Natural killer cell (primary cell): Measurements from ENCODE around the gene FHOD3. TPM values are rescaled to one million over a fixed set of nuclear protein-coding genes. Genes with fewer than 3 reads are reported as not detected.

ENCODE experiments used
- ATAC-seq, 3 donors: fragments of 150-1000 bp in 2 of 3; fragments of 200-7000 bp in 1 of 3; cut with Tn5 transposase; 1 replicate in 1 of 3; 2 replicates in 2 of 3; pipeline ENCODE4 v1.10.0; 2021; ENCODE audit warnings: mild to moderate bottlenecking in 2 of 3, moderate library complexity in 2 of 3
- DNase-seq, 2 donors: peaks; one replicate each; pipeline versions ENCODE4 v3.0.0 to v3.0.0-alpha.2; 2013 to 2021; ENCODE audit warnings: mixed read lengths in 1 of 2
- H3K27ac ChIP-seq: one replicate; pipeline ENCODE4 v1.5.1; 2013; ENCODE audit warnings: mild to moderate bottlenecking, low read length
- H3K27me3 ChIP-seq: one replicate; pipeline ENCODE4 v1.6.1; 2013; ENCODE audit warnings: low read length; ENCODE audit not compliant: control insufficient read depth, insufficient read depth
- H3K36me3 ChIP-seq: one replicate; pipeline ENCODE4 v1.6.1; 2013; ENCODE audit warnings: low read length; ENCODE audit not compliant: control insufficient read depth, insufficient read depth
- H3K4me1 ChIP-seq: one replicate; pipeline ENCODE4 v1.6.1; 2013; ENCODE audit warnings: low read length; ENCODE audit not compliant: control insufficient read depth, insufficient read depth
- H3K4me3 ChIP-seq: one replicate; pipeline ENCODE4 v1.5.1; 2013; ENCODE audit warnings: low read length
- H3K9me3 ChIP-seq: one replicate; pipeline ENCODE4 v1.6.1; 2013; ENCODE audit warnings: low read length; ENCODE audit not compliant: control insufficient read depth, insufficient read depth
- H3K27ac Mint-ChIP-seq, 2 donors: one replicate each; pipeline ENCODE4 v1.8.0; 2022; ENCODE audit warnings: mild to moderate bottlenecking in 2 of 2, mixed read lengths in 2 of 2, moderate library complexity in 1 of 2
- H3K27me3 Mint-ChIP-seq, 2 donors: one replicate each; pipeline ENCODE4 v1.8.0; 2022; ENCODE audit warnings: low read depth in 2 of 2, mixed read lengths in 2 of 2
- H3K36me3 Mint-ChIP-seq: one replicate; pipeline ENCODE4 v1.8.0; 2022; ENCODE audit warnings: mixed read lengths
- H3K4me1 Mint-ChIP-seq, 2 donors: one replicate each; pipeline ENCODE4 v1.8.0; 2022; ENCODE audit warnings: mixed read lengths in 2 of 2
- H3K4me3 Mint-ChIP-seq: one replicate; pipeline ENCODE4 v1.8.0; 2022; ENCODE audit warnings: mild to moderate bottlenecking, moderate library complexity, mixed read lengths
- H3K9me3 Mint-ChIP-seq, 2 donors: one replicate each; pipeline ENCODE4 v1.8.0; 2022; ENCODE audit warnings: mixed read lengths in 2 of 2
- WGBS: methylation state at CpG from one replicate; pipeline ENCODE4 v1.1.7; 2013; ENCODE audit warnings: missing lambda C conversion rate; ENCODE audit not compliant: insufficient coverage; 5-methylcytosine and 5-hydroxymethylcytosine counted together
- intact Hi-C: fragments of 100-400 bp; cut with micrococcal nuclease; formaldehyde crosslinking; loops from one replicate; pipeline ENCODE4 v1.14.2; 2022
- total RNA-seq, 4 donors: library from RNA; stranded (reverse); fragments of 120-200 nt in 1 of 4; gene quantifications; one replicate each; pipeline versions ENCODE4 v1.2.3 to v1.2.4, GENCODE V29; 2013 to 2022
- TF ChIP-seq, protein P1 (sequence below): fragments of 200-600 bp; IDR thresholded peaks from one replicate; pipeline ENCODE4 v1.8.0; 2022; ENCODE audit warnings: antibody characterized with exemption

FHOD3 gene
- total RNA-seq, 3 donors from 2014 or later (not counting 1 experiment from before 2014, with no cell fraction given) = not detected

DNA sequence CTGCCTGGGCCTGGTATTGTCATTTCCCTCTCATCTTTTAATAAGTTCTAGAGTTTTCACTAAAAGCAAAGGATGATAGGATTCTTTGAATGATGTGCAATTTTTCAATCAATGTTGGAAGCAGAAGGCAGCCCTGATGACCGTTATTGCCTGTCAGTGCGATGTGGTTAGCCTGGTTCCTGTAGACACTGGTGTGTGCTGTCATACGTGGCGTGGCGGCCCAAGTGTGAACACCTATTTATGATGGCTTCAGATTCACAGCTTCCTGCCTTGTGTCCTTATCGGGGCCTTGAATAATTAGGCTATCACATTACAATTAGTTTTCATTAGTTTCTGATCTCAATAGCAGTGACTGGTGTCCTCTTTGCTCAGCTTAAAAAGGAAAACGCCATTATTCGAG, 312.7 kb downstream of the FHOD3 start:
- DNase-seq (no peak), ATAC-seq (peak in 1 of 3 donors; percentile 52)
- Histone ChIP-seq H3K27me3 (no peaks in the 10 kb centered on the region), H3K36me3 (no peaks in the 10 kb centered on the region), H3K27ac (no peak overlapping the region), H3K4me3 (no peak overlapping the region), H3K4me1 (no peaks in the 10 kb centered on the region), H3K9me3 (no peaks in the 10 kb centered on the region)
- no peak overlapping the region for H3K4me3 Mint-ChIP-seq
- no peaks in the 10 kb centered on the region for H3K9me3 Mint-ChIP-seq
- WGBS = 71% methylated on average over 8 of the region's 8 CpGs
- no peaks in the 10 kb centered on the region for H3K36me3 Mint-ChIP-seq
- TF ChIP-seq, protein P1, sequence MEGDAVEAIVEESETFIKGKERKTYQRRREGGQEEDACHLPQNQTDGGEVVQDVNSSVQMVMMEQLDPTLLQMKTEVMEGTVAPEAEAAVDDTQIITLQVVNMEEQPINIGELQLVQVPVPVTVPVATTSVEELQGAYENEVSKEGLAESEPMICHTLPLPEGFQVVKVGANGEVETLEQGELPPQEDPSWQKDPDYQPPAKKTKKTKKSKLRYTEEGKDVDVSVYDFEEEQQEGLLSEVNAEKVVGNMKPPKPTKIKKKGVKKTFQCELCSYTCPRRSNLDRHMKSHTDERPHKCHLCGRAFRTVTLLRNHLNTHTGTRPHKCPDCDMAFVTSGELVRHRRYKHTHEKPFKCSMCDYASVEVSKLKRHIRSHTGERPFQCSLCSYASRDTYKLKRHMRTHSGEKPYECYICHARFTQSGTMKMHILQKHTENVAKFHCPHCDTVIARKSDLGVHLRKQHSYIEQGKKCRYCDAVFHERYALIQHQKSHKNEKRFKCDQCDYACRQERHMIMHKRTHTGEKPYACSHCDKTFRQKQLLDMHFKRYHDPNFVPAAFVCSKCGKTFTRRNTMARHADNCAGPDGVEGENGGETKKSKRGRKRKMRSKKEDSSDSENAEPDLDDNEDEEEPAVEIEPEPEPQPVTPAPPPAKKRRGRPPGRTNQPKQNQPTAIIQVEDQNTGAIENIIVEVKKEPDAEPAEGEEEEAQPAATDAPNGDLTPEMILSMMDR = no peak
- intact Hi-C loops = no loop called here
- no peaks in the 10 kb centered on the region for H3K4me1 Mint-ChIP-seq
- H3K27me3 Mint-ChIP-seq = no peaks in the 10 kb centered on the region
- no peak overlapping the region for H3K27ac Mint-ChIP-seq

DNA sequence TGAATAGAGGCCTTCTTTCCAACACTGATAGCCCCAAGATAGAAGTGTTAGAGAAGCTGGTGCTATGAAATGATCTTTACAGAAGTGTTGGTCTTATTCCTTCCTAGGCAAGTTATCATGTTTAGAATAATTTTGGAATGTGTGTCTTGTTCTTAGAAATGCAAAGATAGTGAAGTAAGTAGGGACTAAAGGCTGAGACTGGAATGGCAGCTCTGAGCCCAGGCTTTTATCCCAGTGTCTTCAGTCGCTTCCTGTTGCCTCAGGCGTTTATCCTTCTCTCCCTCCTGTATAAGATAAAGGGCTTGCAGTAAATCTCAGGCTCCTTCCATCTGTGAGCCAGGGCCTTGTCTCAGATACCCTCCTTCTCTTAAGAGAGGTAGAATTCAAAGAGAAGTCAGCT, 313.1 kb downstream of the FHOD3 start:
- Mint-ChIP-seq H3K9me3 (no peaks in the 10 kb centered on the region), H3K4me1 (no peaks in the 10 kb centered on the region), H3K36me3 (no peaks in the 10 kb centered on the region), H3K27me3 (no peaks in the 10 kb centered on the region), H3K4me3 (no peak overlapping the region), H3K27ac (no peak overlapping the region)
- Histone ChIP-seq H3K36me3 (no peaks in the 10 kb centered on the region), H3K27me3 (no peaks in the 10 kb centered on the region), H3K27ac (no peak overlapping the region), H3K4me1 (no peaks in the 10 kb centered on the region), H3K4me3 (no peak overlapping the region), H3K9me3 (no peaks in the 10 kb centered on the region)
- TF ChIP-seq, protein P1 = no peak
- intact Hi-C loops = no loop called here
- no peak for DNase-seq
- 88% methylated on average over 2 of the region's 2 CpGs for WGBS
- ATAC-seq = no peak

DNA sequence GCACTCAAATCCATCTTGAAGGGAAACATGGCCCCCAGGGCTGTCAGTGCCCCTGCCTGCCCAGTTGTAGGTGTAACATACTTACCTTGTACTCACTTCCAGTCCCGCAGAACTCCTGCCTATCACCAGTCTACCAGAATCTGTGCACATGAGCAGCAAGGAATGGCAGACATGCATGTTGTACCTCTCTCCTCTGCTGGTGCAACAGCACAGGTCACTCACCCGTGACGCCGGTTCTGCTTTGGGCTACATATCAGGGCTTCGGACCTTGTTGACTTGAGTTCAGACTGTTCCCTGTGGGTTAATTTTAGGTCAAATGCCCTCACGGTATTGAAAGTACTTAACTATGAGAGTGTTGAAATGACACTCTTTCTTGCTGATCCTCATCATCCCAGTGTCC, 315.6 kb downstream of the FHOD3 start:
- Histone ChIP-seq H3K4me3 (no peak overlapping the region), H3K27ac (no peak overlapping the region), H3K36me3 (no peaks in the 10 kb centered on the region), H3K9me3 (no peaks in the 10 kb centered on the region), H3K4me1 (no peaks in the 10 kb centered on the region), H3K27me3 (no peaks in the 10 kb centered on the region)
- H3K4me3 Mint-ChIP-seq = no peak overlapping the region
- no peak overlapping the region for H3K27ac Mint-ChIP-seq
- WGBS = 94% methylated on average over 6 of the region's 6 CpGs
- H3K27me3 Mint-ChIP-seq = no peaks in the 10 kb centered on the region
- TF ChIP-seq, protein P1 = no peak
- no peak for DNase-seq
- ATAC-seq = no peak
- no peaks in the 10 kb centered on the region for H3K4me1 Mint-ChIP-seq
- intact Hi-C loops = no loop called here
- H3K36me3 Mint-ChIP-seq = no peaks in the 10 kb centered on the region
- H3K9me3 Mint-ChIP-seq = no peaks in the 10 kb centered on the region

DNA sequence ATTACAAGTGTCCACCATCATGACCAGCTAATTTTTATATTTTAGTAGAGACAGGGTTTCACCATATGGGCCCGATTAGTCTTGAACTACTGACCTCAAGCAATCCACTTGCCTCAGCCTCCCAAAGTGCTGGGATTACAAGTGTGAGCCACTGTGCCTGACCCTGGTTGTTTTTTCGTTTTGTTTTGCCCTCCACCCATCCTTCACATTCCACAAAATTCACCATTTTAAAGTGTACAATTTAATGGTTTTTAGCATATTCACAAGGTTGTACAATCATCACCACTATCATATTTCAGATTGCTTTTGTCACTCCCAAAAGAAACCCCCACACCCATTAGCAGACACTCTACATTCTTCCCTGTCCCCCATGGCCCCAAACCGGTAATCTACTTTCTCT, 316.3 kb downstream of the FHOD3 start:
- Histone ChIP-seq H3K9me3 (no peaks in the 10 kb centered on the region), H3K4me1 (no peaks in the 10 kb centered on the region), H3K36me3 (no peaks in the 10 kb centered on the region), H3K27ac (no peak overlapping the region), H3K27me3 (no peaks in the 10 kb centered on the region), H3K4me3 (no peak overlapping the region)
- ATAC-seq (no peak), DNase-seq (no peak)
- Mint-ChIP-seq H3K36me3 (no peaks in the 10 kb centered on the region), H3K9me3 (no peaks in the 10 kb centered on the region), H3K4me3 (no peak overlapping the region), H3K4me1 (no peaks in the 10 kb centered on the region), H3K27me3 (peaks cover 0 to 2% of the 10 kb centered on the region in 2 donors), H3K27ac (no peak overlapping the region)
- 79% methylated on average over 3 of the region's 3 CpGs for WGBS
- intact Hi-C loops = no loop called here
- TF ChIP-seq, protein P1 = no peak
